Muscle of arm (tissue), 12 donors: Measurements from ENCODE around the gene PAQR5. TPM values are rescaled to one million over a fixed set of nuclear protein-coding genes. Genes with fewer than 3 reads are reported as not detected.
"Not testable (repeated sequence)": the region's sequence is repeated elsewhere in the genome, so short reads cannot be mapped to it uniquely, and the experiment has no call there.

Experiments
- DNase-seq: peaks from one replicate; pipeline ENCODE4 v3.0.0-alpha.2; 2013
- polyA plus RNA-seq, 12 donors: library from polyadenylated mRNA; unstranded; fragments of 120-200 nt; gene quantifications; one replicate each; pipeline ENCODE4 v1.2.1, GENCODE V29; 2013; ENCODE audit not compliant: insufficient read length in 12 of 12

The PAQR5 gene
- polyA plus RNA-seq, 12 donors, result 0.22 to 2.6 (median 0.60) TPM; not detected in 1

- no peak for DNase-seq
Observed at GRCh38 chr15:69315402-69316110, 16.8 kb downstream of the PAQR5 start.

GRCh38 chr15:69316291-69316690 is 17.6 kb downstream of the PAQR5 start:
- DNase-seq, result no peak

- DNase-seq, result no peak
Observed at GRCh38 chr15:69317392-69317841, 18.7 kb downstream of the PAQR5 start.

- DNase-seq, result no peak
Observed at GRCh38 chr15:69318033-69318432, 19.3 kb downstream of the PAQR5 start.

GRCh38 chr15:69319384-69320375 is 21.0 kb downstream of the PAQR5 start:
- no peak for DNase-seq

GRCh38 chr15:69320977-69321554 is 22.4 kb downstream of the PAQR5 start:
- no peak for DNase-seq

- no peak for DNase-seq
Observed at GRCh38 chr15:69323893-69324430, 25.2 kb downstream of the PAQR5 start.

- no peak for DNase-seq
Observed at GRCh38 chr15:69324565-69324964, 25.9 kb downstream of the PAQR5 start.

- no peak for DNase-seq
Observed at GRCh38 chr15:69325456-69325971, 26.8 kb downstream of the PAQR5 start.

- no peak for DNase-seq
Observed at GRCh38 chr15:69328080-69328479, 29.4 kb downstream of the PAQR5 start.

GRCh38 chr15:69328739-69329138 is 30.0 kb downstream of the PAQR5 start:
- DNase-seq, result no peak

GRCh38 chr15:69337138-69337537 is 38.4 kb downstream of the PAQR5 start:
- no peak for DNase-seq

- no peak for DNase-seq
Observed at GRCh38 chr15:69338535-69339213, 40.0 kb downstream of the PAQR5 start.

- DNase-seq, result not testable (repeated sequence)
Observed at GRCh38 chr15:69339214-69339543, 40.5 kb downstream of the PAQR5 start.

GRCh38 chr15:69340243-69340900 is 41.7 kb downstream of the PAQR5 start:
- DNase-seq, result no peak

- no peak for DNase-seq
Observed at GRCh38 chr15:69341356-69341755, 42.6 kb downstream of the PAQR5 start.

- DNase-seq, result no peak
Observed at GRCh38 chr15:69342460-69343076, 43.9 kb downstream of the PAQR5 start.

- no peak for DNase-seq
Observed at GRCh38 chr15:69343133-69343532, 44.4 kb downstream of the PAQR5 start.

- no peak for DNase-seq
Observed at GRCh38 chr15:69344238-69344637, 45.5 kb downstream of the PAQR5 start.

- no peak for DNase-seq
Observed at GRCh38 chr15:69346112-69346511, 47.4 kb downstream of the PAQR5 start.
